TTC549 (cell line): ENCODE data around the gene ALG8.

Experiments
- FAIRE-seq: peaks from 2 replicates; lab custom pipeline; 2012; peaks lifted over from hg19 to GRCh38; lab: Jason Lieb, UNC

Gene ALG8

DNA sequence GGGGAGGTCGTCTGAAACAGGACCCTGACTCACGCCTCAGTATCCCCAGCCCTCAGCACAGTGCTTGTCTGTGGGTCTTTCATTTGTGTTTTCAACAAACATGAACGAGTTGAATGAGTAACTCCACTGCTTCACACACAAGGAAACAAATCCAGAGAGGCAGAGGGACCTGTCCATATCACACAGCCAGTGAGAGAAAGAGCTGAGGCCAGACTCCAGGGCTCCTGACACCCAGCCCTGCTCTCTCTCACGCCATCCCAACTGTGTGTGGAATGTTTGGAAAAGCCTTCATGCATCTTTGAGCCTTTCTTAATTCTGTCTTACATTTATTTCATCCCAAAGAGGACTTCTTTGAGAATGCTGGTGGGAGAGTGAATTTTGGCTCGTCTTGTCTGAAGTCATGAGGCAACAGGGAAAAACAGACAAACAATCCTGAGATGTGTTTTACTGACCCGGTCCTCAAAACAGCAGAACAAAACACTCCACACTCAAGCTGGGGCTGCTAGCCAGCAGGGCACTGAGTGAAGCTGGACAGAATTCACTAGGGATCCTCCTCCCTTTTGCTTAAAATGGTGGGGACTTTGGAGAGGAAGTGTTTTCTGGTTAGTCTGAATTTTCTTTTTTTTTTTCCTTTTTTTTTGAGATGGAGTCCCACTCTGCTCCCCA is 19.7 kb upstream of the ALG8 start:
- no peak for FAIRE-seq

DNA sequence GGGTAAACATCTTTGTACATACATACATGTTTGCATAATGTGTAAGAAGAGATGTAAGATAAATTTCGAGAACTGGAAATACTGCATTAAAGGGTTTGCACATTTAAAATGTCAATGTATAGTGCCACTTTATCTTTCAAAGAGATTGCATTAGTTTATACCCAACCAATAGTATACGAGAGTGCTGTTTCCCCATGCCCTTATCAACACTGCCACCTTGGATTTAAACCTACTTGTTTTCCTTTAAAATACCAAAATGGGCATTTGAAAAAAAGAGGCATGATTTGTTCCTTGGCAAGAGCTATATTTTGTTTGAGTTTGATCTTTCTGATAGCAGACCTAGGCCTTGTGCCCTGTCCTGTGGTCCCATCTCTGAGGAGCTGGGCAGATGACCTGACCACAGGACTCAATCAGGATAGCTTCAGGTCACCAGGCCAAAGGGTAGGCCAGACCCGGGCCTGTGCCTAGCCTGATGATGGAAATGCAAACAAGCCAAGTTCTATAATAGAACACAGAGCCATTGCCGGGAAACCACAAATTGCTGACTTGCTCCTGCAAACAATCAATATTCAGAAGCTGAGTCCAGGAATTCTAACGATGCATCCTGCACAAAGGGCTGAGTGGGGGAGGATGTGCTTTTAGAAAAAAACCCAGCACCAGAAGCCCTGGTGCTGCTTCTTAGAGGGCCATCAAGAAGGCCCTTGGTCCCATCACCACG is 16.9 kb upstream of the ALG8 start:
- no peak for FAIRE-seq

DNA sequence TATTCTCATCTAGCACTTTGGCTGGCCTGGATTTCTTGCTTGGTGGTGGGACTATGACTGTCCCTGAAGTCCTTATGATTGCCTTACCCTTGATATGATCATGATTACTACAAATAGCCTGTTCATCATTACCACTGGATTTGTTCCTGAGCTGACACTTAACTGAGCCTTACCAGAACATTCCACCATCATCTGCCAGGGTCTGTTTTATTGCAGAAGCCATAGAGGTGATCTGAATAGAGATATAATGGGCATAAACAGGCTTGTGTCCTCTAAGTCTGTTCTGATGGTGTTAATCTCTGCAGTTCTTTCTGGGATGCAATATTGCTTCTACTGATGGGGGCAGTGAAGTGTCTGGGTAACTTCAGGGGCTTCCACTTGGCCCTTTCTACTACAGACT is 12.4 kb upstream of the ALG8 start:
- no peak for FAIRE-seq

DNA sequence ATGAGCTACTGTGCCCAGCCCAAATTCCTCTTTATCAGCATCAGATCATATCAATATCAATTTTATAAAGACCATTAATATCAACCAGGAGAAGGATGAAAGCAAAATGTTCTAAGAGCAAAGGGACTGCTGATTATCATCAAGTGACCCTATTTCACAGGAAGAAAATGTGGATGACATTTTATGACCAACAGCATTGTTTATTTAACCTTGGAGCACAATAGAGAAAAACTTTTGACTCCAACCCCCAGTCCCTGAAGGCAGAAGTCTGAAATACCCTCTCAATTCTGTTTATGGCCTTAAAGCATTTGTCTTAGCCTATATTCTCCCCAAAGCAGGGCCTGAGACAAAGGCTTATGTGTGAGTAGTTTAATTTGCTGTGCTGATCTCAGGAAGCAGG is 11.3 kb upstream of the ALG8 start:
- FAIRE-seq: no peak

DNA sequence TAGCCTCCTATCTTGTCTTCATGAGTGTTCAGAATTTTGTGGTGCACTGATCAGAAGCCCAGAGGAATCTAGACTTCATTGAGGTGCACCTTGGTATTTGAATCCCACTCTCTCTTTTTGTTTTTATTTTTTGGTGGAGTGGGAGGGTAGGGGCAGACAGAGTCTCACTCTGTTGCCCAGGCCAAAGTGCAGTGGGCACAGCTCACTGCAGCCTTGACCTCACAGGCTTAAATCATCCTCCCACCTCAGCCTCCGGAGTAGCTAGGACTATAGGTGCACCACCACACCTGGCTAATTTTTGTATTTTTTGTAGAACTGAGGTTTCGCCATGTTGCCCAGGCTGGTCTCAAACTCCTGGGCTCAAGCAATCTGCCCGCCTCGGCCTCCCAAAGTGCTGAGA is 10.9 kb upstream of the ALG8 start:
- no peak for FAIRE-seq

DNA sequence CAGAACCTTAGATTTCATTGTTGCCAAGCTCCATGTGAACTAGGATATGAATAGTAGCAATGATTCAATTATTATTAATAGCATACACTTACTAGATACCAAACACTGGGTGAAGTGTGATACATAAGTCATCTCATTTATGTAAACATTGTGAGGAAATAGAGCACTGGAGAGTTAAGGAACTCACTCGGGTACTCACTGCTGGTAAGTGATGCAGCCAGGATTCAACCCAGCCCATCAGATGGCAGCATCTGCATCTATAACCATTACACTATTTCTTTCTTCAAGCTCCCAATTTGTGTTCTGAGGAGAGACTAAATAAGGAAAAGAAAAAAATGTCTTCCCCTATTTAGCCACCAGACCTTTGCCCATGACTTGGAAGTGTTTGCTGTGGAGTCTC is 10.2 kb upstream of the ALG8 start:
- no peak for FAIRE-seq

DNA sequence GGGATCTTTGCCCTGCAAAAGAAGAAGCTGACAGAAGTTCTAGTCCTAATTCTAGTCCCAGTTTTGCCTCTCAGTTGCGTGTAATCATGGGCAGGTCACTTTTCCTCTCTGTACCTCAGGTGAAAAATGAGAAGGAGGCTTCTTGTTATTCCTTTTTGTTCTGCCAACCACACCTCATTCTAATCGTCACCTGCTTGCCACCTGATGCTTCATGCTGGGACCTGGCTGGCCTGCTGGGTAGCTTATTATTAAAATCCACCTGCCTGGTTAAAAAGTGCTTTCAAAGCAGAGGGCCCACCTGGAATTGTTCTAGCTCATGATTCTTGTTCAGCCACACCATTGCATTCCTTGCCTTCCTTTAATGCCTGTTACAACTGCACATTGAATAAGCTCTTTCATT is 8.4 kb upstream of the ALG8 start:
- FAIRE-seq: no peak

DNA sequence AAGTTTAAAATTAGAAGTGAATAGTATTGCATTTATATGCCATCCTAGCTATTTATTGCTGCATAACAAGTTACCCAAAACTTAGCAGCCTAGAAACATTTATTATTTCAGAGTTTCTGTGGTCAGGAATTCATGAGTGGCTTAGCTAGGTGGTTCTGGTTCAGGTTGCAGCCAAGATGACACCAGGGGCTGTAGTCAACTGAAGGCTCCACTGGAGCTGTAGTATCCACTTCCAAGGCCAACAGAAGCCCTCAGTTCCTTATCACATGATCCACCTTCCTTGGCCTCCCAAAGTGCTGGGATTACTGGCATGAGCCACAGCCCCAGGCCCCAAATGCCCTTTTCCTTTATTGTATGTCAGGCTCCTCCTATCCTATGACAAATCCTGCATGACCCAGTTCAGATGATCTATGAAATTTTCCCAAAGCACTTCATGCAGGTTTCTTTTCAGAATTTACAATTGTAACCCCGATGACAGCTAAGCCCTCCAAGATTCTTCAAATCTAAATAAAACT is 6.1 kb upstream of the ALG8 start:
- no peak for FAIRE-seq

DNA sequence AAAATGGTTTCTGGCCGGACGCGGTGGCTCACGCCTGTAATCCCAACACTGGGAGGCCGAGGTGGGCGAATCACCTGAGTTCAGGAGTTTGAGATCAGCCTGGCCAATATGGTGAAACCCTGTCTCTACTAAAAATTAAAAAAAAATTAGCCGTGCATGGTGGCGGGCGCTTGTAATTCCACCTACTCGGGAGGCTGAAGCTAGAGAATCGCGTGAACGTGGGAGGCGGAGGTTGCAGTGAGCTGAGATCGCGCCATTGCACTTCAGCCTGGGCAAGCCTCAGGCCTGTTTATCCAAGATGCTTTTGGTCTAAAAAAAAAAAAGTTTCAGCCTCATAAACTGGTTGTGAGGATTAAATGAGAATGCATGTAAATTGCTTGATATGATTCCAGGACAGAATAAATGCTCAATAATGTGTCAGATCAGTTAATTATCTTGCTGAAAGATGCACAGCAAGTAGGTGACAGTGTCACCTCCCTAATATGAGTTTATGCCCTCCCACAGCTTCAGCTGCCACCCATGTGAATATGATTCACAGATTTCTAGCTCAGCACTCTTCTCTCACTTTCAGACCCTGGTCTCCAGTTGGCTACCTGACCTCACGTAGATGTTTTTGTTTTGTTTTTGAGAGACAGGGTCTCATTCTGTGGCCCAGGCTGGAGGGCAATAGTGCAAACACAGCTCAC is 1.1 kb upstream of the ALG8 start:
- no peak for FAIRE-seq

DNA sequence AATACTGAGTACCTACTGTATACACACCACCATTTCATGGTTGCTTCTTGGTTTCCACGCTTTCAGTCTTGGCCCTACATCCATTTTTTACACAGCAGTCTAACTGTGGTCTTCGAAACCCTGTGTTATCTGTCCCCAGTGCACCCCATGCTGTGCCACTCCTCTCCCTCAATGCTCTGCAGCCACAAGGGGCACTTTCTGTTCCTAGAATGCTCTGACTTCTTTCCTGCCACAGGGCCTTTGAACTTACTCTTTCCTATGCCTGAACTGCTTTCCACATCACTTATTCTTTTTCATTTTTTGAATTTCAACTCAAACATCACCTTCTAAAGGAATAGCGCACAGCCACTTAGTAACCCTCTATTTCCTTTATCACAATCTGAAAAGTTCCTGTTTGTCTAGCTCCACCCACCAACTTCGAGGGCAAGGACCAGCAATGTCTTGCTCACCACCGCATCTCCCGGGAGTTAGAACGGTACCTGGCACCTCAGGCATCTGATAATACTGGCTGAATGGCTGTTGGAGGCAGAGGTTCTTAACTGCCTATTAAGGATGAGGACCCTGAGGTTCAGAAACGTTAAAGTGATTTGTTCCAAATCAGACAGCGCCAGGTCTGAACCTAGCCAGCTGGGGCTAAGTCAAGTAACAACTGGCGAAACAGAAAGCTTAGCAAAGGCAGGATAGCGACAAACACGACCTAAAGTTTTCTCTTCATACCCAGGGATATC is 568 bp downstream of the ALG8 start:
- FAIRE-seq: no peak

DNA sequence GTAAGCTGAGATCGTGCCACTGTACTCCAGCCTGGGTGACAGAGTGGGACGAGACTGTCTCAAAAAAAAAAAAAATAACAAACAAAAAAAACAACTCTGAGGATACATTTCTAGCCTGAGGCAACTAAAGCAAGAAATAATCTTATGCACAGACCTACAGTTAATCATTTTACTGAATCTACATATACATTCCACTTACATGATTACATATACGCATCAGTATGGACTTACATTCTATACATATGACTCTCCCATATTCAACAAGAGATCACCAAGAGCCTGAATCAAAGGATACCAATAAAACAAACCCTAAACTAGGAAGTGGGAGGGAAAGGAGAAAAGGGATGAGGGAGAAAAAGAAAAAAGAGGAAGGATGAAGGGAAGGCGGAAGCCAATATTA is 1.1 kb downstream of the ALG8 start:
- FAIRE-seq: no peak

DNA sequence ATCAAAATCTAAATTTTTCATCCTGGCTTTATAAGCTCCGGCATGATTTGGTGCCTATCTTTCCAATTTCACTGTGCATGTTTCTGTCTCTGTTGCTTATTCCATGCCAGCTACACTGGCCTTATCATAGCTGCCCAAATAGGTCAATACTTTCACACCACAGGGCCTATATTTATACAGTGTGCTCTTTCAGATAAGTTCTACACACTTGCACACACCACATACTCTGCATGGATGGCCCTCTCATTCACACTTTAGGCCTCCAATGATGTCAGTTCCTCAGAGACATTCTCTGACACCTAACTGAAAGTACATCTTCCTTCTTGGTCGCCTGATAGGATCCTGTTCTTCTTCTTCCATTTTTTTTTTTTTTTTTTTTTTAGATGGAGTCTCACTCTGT is 7.0 kb downstream of the ALG8 start:
- FAIRE-seq: no peak

DNA sequence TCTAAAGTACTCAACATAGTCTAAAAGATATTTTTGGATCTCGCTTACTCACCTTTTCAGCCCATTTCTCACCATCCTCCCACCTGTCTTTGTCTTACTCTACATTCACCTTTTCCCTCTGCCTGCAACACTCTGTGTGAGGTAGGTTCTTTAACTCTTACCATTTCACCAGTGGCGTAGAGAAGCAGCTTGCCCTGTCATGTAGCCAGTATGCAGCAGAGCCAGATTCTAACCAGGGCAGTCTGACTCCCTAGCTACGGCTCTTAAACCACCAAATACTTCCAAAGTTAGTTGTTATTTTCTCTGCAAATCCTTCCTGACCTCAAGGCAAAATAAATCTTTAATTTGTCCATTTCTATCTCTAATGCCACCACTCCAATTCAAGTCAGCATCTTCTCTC is 7.5 kb downstream of the ALG8 start:
- FAIRE-seq: no peak

DNA sequence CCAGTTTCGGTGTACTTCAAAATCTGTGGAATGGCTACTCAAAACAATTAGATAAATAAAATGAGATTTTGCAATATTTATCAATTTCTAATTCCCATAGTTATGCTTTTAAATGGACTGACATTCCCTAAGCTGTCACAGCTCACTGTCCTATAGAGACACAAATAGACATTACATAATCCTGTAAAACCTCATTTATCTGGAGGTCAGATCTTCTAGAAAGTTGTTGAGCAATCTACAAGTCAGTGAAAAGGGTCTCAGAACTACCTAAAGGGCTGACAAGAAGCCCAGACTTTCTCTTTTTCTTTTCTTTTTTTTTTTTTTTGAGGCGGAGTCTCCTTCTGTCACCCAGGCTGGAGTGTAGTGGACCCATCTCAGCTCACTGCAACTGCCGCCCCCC is 12.0 kb downstream of the ALG8 start:
- no peak for FAIRE-seq

DNA sequence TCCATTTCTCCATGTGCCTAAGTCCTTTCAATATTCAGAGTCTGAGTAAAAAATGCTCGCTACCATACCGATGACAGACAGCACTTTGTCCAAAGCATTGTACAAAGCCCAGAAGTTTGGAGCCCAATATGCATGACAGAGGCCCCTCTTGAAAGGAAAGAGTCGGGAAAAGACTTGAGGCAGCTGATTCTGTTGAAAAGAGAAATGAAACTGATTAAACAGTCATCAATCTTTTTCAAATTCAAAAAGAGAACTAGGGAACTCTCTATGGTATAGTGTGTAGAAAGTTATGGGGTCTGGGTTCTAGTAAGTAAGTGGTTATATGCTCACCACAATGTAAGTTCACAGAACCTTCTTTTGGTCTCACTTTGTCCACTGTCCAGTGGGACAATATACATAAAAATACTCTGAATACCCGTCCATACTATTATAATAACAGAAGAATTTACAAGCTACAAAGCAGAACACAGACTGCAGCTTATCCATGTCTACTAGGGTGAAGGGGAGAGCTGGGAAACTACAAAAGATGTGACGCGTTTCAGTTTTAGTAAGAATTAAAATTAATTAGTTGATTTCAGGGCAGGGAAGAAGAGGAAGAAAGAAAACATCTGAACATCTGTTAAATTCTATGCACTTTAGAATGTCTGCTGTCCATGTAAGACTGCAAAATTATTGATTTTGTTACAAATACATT is 26.7 kb downstream of the ALG8 start:
- no peak for FAIRE-seq

DNA sequence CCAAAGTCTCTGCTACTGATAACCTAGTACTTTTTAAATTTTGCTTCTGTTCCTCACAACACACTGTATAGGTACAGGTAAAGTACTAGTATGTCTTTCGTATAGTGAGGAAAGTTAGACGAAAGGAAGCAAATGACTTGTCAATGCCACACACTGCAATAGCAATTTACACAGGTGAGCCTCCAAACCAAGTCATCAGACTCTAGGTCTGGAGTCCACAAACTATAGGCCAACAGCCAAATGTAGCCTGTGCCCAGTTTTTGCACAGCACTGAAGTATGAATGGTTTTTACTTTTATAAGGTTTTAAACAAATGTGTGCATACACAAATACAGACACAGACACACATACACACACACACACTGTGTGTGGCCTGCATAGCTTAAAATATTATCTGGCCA is 28.1 kb downstream of the ALG8 start:
- no peak for FAIRE-seq

DNA sequence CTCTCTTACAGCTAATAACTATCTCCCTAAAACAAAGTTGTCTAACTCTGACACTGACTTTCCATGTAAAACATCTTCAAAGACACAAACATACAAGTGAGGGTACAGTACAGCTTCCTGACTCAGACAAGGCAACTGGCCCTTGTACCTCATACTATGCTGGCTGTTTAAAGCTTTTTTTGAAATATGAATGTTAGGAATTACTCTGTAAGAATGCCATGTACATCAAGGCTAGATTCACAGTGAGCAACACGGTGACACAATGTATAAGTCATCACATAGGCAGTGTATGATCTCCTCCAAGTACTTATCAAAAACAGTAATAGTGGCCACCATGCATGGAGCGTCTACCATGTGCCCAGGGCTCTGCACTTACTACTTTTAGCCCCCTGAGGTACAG is 28.6 kb downstream of the ALG8 start:
- FAIRE-seq: no peak

DNA sequence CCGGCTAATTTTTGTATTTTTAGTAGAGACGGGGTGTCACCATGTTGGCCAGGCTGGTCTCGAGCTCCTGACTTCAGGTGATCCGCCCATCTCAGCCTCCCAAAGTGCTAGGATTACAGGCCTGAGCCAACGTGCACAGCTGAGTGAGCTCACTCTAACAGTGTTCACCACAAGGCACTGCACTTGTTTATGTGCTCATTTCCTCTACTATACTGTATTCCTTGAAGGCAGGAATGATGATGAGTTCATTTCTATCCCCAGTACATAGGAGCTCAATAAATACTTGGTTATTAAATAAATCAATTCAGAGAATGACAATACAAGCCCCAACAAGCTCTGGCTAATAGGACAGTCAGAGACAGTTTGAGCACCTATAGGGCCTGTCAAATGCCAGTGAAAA is 29.1 kb downstream of the ALG8 start:
- no peak for FAIRE-seq

DNA sequence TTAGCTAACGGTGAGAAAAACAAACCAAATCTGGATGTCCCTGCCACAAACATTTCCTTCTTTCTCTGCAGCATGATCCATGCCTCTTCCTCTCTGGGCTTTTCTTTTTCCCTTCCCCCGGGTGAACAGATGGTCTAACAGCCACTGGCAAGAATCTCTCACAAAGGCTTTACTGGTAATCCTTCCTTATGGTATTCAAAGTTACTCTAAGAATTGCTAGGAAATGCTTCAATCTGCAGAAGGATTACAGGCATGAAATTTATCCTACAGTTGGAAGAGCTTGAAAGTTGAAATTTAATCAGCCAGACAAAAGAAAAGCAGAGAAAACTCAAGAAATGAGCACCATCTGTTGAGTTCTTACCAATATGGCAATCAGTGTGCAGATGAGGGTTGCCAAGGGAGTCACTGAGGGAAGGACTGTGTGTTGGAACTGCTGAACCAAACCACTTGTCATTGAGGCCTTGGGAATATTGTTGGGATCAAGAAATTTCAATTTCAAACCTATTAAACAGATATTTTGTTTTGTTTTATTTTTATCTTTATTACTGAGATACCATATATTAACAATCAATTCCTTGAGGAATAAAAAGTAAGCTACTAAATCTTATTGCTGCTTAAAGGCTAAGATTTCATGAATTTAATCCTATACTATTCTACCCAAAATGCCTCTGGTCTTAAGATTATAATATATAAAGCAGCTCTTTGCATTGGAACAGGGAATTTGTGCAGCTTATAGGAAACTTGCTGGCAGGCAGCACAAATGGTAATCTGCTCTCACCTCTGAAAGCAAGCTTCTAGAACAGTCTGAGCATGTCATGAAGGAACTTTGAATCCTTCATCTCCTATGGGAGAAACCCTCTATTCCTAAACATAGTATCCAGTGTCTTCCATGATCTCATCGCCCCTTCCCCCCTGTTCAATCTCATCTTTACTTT is 30.1 kb downstream of the ALG8 start:
- FAIRE-seq: no peak

DNA sequence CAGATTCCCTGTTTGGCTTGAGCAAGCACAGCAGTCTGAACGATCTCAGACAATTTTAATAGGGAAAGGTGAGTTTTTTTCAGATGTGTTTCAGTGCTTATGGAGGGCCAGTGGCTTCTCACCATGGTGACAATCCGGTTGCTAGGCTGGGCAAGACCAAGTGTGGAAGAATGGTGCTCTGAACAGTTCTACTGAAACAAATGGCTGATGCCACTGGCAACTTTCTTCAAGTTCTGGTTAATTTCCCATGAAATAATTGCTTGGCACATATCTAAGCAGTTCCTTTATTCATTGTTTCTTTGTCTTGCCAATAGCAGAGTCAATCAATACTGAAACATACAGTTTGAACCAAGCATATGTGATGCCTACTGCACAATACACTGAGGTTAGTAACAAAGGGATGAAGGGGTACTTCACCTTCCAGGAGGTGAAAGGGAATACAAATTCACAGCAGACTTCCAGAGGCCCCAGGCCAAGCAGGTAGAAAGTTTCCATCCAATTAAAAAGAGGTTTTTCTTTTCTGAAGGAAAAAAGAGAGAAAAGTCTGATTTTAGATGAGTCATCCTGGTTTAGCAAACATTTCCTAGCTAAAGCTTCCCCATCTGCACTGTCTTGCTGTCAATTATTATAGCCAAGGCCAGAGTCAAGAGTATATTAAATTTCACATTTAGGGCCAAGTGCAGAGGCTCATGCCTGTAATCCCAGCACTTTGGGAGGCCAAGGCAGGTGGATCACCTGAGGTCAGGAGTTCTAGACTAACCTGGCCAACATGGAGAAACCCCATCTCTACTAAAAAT is 38.6 kb downstream of the ALG8 start:
- no peak for FAIRE-seq
